LHCN-M2 (cell line): ENCODE data around the gene PXYLP1. TPM values are rescaled to one million over a fixed set of nuclear protein-coding genes. Genes with fewer than 3 reads are reported as not detected.

Experiments used
- DNase-seq: peaks from one replicate; pipeline ENCODE4 v3.0.0-alpha.2; 2012; ENCODE audit warnings: low read depth
- total RNA-seq: library from RNA; depleted of rRNA; stranded (reverse); fragments of >200 nt; gene quantifications from 2 replicates; pipeline ENCODE4 v1.2.3, GENCODE V29; 2014

PXYLP1 gene
- total RNA-seq, 1 experiment from 2014 or later: 3.7 TPM

GRCh38 chr3:141229132-141229531 is 2.5 kb upstream of the PXYLP1 start:
- no peak for DNase-seq

DNA sequence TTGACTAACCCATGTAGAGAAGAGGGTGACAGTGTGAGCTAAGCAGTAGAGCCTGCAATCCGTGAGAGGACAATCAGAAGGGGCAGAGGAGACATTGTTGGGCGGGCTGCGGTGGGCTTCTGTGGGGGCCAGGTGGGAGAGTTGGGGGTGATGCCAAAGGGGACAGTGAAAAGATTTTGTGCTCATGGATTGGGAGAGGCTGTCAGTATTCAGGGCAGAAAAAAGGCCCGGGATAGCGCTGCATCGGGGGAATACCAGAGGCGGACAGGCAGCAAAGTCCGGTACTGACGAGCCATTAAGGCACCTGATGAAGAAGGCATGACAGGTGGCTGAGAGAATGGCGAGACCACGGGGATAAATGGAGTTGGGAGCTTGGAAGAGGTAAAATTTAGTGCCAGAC is 1.3 kb upstream of the PXYLP1 start:
- no peak for DNase-seq

- no peak for DNase-seq
These were observed 563 bp downstream of the PXYLP1 start for GRCh38 chr3:141231952-141232823.

DNA sequence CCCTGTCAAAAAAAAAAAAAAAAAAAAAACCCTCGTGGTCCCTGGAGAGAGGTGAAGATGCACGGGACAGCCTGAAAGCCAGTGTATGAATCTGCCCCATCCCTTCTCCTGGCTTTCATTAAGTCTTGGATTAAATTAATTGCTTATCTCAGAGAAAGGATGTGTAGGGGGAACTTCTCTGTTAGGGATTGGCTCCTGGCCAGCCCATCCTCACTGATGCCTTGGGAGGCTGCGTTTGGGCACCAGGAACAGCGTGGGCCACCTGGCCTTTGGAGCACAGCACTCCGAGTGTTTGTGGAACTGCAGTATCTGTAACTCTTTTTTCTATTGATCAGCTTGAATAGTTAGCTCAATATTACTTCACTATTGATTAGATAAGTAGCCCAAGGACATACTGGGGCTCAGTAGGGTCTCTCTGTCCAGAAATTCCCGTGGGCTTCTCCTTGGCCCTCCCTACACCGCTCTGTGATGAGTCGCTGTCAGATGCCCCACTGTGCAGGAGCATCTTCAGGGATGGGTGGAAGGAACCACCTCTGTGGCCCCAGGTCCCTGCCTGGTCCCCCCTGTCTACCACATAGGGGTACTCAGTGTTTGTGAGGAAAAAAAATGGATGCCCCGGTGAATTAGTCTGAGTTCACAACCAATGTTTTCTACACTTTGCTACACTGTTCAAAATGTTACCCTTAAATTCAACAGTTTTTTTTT is 2.0 kb downstream of the PXYLP1 start:
- no peak for DNase-seq

DNA sequence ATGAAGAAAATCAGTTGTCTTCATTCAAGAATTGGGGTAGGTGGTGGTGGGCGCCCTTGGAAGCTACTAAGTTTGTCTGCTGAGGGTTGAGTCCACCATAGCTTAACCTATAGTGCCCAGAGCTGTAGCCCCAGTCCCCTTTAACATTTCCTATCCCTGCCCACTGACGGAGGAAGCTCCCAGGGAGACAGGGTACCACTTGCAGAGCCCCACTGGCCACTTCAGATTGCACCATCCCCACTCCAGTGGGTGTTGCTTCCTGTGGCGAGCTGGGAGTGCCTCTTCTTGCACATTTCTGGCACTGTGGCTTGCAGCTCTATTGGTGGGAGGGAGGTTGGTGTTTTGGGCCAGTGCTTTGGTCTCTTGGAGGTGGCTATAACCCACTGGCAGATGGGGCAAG is 2.7 kb downstream of the PXYLP1 start:
- DNase-seq: no peak

GRCh38 chr3:141235661-141236171 is 4.1 kb downstream of the PXYLP1 start:
- no peak for DNase-seq

GRCh38 chr3:141236361-141236760 is 4.7 kb downstream of the PXYLP1 start:
- no peak for DNase-seq

DNA sequence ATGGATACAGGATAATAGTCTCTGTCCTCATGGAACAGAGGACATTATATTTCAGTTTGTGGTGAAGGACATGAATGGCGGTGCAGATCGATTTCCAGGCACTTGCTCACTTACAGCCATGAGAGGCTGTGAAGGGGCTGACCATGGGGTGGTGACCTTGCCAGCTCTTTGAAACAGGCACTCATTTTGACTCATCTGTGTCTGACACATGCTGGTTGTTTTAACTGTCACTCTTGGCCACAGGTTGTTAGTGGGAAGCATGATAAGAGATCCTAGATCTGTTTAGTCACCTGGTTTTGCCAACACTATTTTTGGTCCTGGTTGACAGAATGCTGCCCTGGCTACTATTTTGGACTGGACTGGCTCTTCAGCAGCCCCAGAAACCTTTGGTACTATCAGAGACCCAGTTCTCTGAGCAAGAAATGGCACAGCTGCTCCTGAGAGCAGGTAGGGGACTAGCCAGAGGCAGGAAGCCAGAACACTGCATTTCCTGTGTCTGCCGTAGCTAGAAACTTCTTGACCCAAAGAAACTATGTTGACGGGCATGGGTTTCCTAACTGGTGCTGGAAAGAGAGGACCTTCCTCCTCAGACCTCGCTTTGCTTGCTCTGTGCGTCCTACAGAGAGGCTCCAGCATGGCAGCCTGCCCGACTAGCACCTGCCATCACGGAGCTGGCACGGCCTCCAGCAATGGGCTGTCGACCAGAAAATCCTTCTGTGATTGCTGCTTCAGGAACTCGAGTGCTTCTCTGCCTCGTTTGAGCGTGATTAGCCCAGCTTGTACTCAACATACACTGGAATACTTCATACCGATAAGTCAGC is 6.3 kb downstream of the PXYLP1 start:
- peak; percentile 36 for DNase-seq

- DNase-seq: no peak
These were observed 8.1 kb downstream of the PXYLP1 start for GRCh38 chr3:141239511-141240281.

DNA sequence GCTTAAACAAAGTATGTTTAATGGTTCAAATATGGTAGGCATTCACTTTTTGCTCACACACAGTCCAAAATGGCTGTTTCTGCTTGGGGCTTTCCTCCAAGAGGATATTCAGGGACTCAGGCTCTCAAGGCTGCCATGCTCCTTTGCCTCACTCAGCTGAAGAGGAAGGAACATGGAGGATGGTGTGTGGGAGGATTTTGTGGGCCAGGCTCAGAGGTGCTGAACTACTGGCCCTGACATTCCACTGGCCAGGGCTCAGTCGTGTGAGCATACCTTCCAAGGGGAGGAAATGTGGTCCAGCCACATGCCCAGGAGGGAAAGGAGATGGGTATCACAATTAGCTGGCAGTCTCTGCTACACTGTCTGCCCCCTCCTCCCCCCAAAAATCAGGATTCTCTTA is 8.7 kb downstream of the PXYLP1 start:
- DNase-seq: no peak

DNA sequence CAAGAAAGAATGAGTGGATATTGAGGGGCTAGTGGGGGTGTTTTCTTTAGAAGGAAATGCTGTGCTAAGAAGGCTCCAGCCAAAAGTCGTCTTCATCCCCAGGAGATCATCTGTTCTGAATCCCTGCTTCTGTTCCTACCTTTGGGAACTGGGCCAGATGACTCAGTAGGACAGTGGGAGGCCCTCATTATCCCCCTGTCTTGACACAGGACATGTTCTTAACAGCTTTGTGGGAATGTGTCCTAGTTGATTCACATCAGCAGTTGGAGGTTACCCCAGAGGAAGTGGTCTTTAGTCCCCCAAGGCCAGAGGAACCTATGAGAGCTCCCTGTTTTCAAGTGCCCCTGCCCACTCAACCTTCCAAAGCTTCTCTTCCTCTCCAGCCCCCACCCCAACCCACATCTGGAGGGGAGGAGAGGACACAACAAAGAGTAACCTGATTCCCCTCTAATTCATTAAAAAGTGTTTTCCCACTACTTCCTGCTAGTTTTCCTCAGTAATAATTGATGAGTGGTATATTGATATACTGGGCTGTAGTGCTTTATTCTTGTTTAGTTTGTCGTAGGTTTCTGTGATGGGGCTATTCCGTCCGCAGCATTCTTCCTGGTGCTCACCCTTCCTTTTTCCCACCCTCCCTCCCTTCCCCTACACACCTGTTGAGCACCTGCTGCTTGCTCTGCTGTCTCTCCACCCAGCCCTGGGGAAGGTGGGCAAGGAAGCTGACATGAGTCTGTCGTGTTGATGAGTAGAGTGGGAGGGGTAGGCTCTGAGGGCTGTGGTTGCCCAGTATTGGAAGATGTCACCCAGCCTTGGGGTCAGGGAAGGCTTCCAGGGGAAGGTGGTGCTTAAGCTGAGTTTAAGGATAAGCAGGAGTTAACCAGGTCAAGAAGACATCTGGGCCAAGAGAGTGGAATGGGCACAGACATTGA is 9.3 kb downstream of the PXYLP1 start:
- peak; percentile 59 for DNase-seq

DNA sequence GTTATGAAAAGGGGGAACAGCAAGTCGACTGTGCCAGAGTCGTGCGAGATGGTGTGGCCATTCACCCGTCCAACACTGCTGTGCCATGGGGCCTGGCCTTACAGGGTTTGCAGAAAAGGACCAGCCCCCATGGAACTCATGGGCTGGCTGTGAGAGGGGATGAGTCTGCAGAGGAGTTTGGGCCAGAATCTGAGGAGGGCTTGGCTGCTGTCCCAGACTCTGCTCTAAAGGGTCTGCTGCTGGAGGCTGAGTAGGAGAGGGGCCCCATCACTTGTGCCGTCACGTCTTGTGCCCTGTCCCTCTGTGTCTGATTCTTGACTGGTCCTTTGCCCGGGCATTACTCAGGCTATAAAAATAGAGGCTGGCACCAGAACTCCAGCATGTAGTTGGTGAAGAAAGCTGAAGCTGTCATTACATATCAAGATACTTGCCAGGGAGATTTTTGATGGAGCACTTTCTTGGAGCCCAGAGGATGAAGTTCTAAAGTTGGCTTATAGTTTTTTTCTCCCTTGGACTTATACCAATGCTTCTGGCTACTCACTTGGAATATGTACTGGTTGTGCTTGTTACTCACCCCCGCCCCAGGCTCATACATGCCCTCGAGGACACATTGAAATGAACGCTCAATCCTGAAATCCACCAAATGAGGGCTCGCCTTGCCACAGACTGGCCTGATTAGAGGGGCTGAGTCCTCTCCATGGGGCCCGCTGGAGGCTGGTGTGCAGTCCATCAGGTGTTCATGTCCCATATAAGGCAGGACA is 10.2 kb downstream of the PXYLP1 start:
- DNase-seq: no peak

DNA sequence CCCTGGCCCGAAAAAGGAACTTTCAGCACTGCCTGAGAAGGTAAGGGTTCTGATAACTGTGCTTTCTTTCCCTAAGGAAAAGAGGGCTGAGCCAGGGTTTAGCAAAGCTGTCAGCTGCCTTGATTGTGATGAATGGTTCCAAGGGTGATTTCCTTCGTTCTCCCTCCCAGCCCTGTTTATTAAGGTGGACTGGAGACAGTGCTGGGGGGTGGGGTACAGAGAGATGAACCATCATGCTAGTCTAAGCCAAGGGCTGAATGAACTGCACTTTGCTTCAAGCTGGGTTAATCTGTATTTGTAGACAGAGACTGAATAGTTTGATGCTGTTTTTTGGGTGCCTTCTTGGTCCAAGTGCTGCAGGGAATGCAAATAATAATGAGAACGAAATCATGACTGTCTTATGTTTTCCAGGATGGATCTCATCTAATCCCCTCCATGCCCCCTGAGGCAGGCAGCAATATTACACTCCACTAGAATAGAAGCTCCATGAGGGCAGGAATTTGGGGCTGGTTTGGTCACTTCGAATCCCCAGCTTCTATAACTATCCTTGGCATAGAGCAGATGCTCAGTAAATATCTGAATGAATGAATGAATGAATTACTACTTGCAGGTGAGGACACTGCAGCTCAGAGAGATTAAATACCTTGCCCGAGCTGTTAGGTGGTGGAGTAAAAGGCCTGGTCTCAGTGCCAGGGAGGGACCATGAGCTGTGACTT is 10.9 kb downstream of the PXYLP1 start:
- DNase-seq: no peak

DNA sequence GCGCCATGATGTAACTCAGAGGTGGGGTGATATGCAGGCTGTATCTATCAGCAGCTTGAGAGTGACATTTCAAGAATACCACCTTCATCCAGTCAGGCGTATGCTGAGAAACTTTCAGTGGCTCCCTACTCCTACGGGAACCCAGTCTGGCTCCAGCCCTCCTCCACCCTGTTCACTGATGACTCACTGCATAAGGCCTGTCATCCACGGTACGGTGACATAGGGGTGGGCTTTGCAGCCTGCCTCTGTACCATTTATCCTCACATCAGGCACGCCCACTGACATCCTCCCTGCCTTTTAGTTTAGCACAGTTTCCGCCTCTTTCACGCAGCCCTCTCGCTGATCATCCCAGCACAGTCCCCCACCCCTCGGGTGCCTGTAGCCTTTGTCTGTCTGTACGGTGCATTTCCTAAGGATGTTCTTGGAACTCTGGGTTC is 11.7 kb downstream of the PXYLP1 start:
- DNase-seq: no peak

DNA sequence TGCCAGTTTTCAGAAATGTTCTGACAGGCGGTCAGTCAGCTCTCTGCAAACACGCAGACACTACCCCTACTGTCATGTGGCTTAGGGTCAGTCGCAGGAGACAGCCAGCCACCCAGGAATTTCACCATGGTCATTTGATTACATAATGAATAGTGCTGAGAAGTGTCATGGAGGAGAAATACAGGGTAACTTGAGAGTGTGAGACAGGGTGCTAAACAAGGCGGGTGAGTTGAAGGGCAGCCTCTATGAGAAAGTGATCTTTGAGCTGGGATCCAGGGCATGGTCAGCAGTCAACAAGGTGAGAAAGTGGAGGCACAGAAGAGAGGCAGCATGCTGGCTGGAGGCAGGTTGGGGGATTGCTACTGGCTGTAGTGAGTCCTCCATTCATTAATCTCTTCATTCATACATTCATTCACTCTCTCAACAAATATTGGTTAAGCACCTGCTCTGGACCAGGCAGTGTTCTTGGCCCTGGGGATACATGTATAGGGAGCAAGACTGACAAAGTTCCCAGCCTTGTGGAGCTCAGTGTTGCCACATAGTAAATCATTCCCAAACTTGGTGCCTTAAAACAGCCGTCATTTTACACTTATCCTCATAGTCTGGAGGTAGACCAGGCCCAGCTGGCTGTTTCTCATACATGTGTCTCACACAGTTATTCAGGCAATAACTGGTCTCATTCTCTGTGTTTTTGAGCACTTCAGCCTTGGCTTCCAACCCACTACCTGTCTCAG is 14.8 kb downstream of the PXYLP1 start:
- no peak for DNase-seq

DNA sequence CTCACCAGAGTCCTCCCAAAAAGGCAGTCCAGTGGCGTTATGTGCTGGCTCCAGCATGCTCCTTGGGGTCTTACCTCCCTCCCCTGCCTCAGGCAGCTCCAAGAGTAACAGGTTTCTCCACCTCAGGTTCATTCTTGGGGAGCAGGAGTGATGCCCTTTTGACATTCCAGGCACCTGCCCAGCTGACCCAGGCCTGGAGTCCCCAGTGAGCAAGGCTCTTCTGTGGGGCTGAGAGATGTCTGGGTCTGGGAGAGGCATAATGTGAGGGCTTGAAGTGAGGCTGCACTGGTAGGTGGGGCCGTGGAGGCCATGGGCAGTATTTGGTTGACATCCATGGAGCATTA is 15.3 kb downstream of the PXYLP1 start:
- DNase-seq: no peak

DNA sequence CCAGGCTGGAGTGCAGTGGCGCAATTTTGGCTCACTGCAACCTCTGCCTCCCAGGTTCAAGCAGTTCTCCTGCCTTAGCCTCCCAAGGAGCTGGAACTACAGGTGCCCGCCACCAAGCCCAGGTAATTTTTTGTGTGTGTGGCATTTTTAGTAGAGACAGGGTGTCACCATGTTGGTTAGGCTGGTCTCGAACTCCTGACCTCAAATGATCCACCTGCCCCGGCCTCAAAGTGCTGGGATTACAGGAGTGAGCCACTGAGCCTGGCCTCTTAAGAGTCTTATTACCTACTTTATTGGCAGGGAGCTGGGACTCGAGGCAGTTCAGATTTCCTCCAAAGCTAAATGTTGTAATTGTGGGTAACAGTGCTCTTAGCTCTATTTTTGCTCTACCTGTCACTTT is 16.4 kb downstream of the PXYLP1 start:
- DNase-seq: no peak

- DNase-seq: no peak
These were observed 17.4 kb downstream of the PXYLP1 start for GRCh38 chr3:141249041-141249440.
